ENCODE data around the gene OSMR.

Gene OSMR

DNA sequence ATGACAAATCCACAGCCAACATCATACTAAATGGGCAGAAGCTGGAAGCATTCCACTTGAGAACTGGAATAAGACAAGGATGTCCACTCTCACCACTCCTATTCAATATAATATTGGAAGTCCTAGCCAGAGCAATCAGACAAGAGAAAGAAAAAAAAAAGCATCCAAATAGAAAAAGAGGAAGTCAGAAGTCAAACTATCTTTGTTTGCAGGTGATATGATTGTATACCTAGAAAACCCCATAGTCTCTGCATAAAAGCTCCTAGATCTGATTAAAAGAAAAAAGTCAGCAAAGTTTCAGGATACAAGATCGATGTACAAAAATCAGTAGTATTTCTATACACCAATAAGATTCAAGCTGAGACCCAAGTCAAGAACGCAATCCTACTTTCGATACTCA lies 66.1 kb downstream of the OSMR start:
- no peak overlapping the region for H3K27ac ChIP-seq (ENCODE audit: low read depth, low read length)
- peaks cover 6% of the 10 kb centered on the region for H3K36me3 ChIP-seq (ENCODE audit: insufficient read depth, low read length)
- no peaks in the 10 kb centered on the region for H3K27me3 ChIP-seq (ENCODE audit: control insufficient read depth in 1 of 2, insufficient read depth in 2 of 2, low read length in 2 of 2)
- no peaks in the 10 kb centered on the region for H3K4me1 ChIP-seq (ENCODE audit: insufficient read depth, low read length)
- H3K9ac ChIP-seq (ENCODE audit: low read length): no peak overlapping the region
- no peaks in the 10 kb centered on the region for H3K9me3 ChIP-seq (ENCODE audit: low read length)
- no peak overlapping the region for H3K4me3 ChIP-seq (ENCODE audit: low read depth in 1 of 2, low read length in 2 of 2)

- Histone ChIP-seq H3K9ac (ENCODE audit: low read length) (no peak overlapping the region), H3K4me1 (ENCODE audit: insufficient read depth, low read length) (no peaks in the 10 kb centered on the region), H3K27ac (ENCODE audit: low read depth, low read length) (no peak overlapping the region), H3K27me3 (ENCODE audit: control insufficient read depth in 1 of 2, insufficient read depth in 2 of 2, low read length in 2 of 2) (no peaks in the 10 kb centered on the region), H3K36me3 (ENCODE audit: insufficient read depth, low read length) (peaks cover 18% of the 10 kb centered on the region), H3K9me3 (ENCODE audit: low read length) (no peaks in the 10 kb centered on the region), H3K4me3 (ENCODE audit: low read depth in 1 of 2, low read length in 2 of 2) (no peak overlapping the region)
Measured at GRCh38 chr5:38913714-38914113, 67.9 kb downstream of the OSMR start.

- Histone ChIP-seq H3K9ac (ENCODE audit: low read length) (no peak overlapping the region), H3K9me3 (ENCODE audit: low read length) (no peaks in the 10 kb centered on the region), H3K27me3 (ENCODE audit: control insufficient read depth in 1 of 2, insufficient read depth in 2 of 2, low read length in 2 of 2) (no peaks in the 10 kb centered on the region), H3K36me3 (ENCODE audit: insufficient read depth, low read length) (peaks cover 26% of the 10 kb centered on the region), H3K4me3 (ENCODE audit: low read depth in 1 of 2, low read length in 2 of 2) (no peak overlapping the region), H3K27ac (ENCODE audit: low read depth, low read length) (no peak overlapping the region), H3K4me1 (ENCODE audit: insufficient read depth, low read length) (no peaks in the 10 kb centered on the region)
Measured at GRCh38 chr5:38916802-38917201, 71.0 kb downstream of the OSMR start.

GRCh38 chr5:38921174-38921573 lies 75.4 kb downstream of the OSMR start:
- Histone ChIP-seq H3K27ac (ENCODE audit: low read depth, low read length) (no peak overlapping the region), H3K36me3 (ENCODE audit: insufficient read depth, low read length) (peaks cover 29% of the 10 kb centered on the region), H3K9ac (ENCODE audit: low read length) (no peak overlapping the region), H3K9me3 (ENCODE audit: low read length) (no peaks in the 10 kb centered on the region), H3K4me1 (ENCODE audit: insufficient read depth, low read length) (peaks cover 10% of the 10 kb centered on the region), H3K4me3 (ENCODE audit: low read depth in 1 of 2, low read length in 2 of 2) (no peak overlapping the region), H3K27me3 (ENCODE audit: control insufficient read depth in 1 of 2, insufficient read depth in 2 of 2, low read length in 2 of 2) (no peaks in the 10 kb centered on the region)

DNA sequence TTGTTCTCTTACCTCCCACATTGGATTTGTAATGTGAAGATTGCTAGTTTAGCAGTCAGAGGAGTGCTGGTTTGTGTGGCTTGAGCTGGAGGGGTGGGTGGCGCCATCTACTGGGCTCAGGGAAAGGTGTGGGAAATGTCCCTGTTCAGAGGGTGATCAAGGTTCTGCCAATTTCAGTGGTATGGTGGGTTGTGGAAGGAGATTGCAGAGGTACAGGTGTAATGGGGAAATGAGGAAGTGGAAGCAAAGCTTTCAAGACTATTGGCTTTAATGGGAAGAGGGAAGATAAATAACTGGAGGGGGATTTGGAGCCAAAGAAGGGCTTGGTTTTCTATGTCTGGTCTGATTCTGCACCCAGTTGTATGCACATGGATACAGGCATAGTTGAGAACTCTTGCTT lies 76.4 kb downstream of the OSMR start:
- no peak overlapping the region for H3K27ac ChIP-seq (ENCODE audit: low read depth, low read length)
- H3K9me3 ChIP-seq (ENCODE audit: low read length): no peaks in the 10 kb centered on the region
- H3K27me3 ChIP-seq (ENCODE audit: control insufficient read depth in 1 of 2, insufficient read depth in 2 of 2, low read length in 2 of 2): no peaks in the 10 kb centered on the region
- H3K4me1 ChIP-seq (ENCODE audit: insufficient read depth, low read length): peaks cover 10% of the 10 kb centered on the region
- no peak overlapping the region for H3K9ac ChIP-seq (ENCODE audit: low read length)
- no peak overlapping the region for H3K4me3 ChIP-seq (ENCODE audit: low read depth in 1 of 2, low read length in 2 of 2)
- H3K36me3 ChIP-seq (ENCODE audit: insufficient read depth, low read length): peaks cover 24% of the 10 kb centered on the region

- no peak overlapping the region for H3K9ac ChIP-seq (ENCODE audit: low read length)
- H3K36me3 ChIP-seq (ENCODE audit: insufficient read depth, low read length): peaks cover 9% of the 10 kb centered on the region
- no peak overlapping the region for H3K4me3 ChIP-seq (ENCODE audit: low read depth in 1 of 2, low read length in 2 of 2)
- H3K27me3 ChIP-seq (ENCODE audit: control insufficient read depth in 1 of 2, insufficient read depth in 2 of 2, low read length in 2 of 2): no peaks in the 10 kb centered on the region
- H3K4me1 ChIP-seq (ENCODE audit: insufficient read depth, low read length): peaks cover 10% of the 10 kb centered on the region
- H3K9me3 ChIP-seq (ENCODE audit: low read length): no peaks in the 10 kb centered on the region
- no peak overlapping the region for H3K27ac ChIP-seq (ENCODE audit: low read depth, low read length)
Measured at GRCh38 chr5:38923661-38924451, 78.0 kb downstream of the OSMR start.

DNA sequence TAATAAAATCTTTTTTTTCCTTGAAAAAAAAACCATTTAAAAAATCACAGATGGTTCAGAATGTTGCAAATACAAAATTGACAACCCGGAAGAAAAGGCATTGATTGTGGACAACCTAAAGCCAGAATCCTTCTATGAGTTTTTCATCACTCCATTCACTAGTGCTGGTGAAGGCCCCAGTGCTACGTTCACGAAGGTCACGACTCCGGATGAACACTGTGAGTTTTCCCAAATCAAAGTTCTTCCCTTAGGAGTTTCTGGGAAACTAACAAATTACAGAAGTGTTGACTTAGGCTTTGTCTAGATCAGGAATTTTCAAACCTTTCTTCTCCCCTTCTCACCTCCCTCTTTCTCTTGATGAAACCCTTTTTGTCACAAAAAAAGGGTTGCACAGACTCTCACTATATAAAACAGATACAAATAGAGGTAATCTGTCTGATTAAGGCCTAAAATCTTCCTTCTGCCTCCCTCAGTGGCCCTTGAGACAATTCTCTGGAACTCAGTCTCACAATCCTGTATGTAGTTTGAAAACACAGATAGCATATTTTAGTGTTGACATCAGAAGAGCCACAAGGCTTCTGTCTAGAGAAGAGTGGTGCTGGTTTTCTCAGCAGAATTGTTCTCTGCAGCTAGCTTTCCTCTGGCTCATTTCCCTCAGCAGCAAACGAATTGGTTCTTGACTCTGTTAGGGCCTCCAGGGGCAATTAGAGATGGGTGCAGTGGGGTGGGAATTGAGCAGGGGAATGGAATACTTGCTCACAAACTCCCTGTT lies 79.5 kb downstream of the OSMR start:
- Histone ChIP-seq H3K4me1 (ENCODE audit: insufficient read depth, low read length) (peaks cover 10% of the 10 kb centered on the region), H3K9ac (ENCODE audit: low read length) (no peak overlapping the region), H3K4me3 (ENCODE audit: low read depth in 1 of 2, low read length in 2 of 2) (no peak overlapping the region), H3K9me3 (ENCODE audit: low read length) (no peaks in the 10 kb centered on the region), H3K27me3 (ENCODE audit: control insufficient read depth in 1 of 2, insufficient read depth in 2 of 2, low read length in 2 of 2) (no peaks in the 10 kb centered on the region), H3K27ac (ENCODE audit: low read depth, low read length) (no peak overlapping the region), H3K36me3 (ENCODE audit: insufficient read depth, low read length) (peaks cover 3% of the 10 kb centered on the region)

DNA sequence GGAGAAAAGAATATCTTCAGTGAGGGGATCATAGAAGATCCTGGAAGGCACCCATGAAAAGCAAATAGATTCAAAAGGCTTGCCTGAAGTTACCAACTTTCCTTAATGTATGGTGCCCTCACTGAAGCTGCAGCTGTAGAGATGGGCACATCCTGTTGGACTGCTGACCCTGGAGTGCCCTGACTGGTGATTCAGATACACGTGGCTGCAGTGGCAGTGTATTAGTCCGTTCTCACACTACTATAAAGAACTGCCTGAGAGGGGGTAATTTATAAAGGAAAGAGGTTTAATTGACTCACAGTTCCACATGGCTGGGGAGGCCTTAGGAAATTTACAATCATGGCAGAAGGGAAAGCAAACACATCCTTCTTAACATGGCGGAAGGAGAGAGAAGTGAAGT lies 80.3 kb downstream of the OSMR start:
- no peaks in the 10 kb centered on the region for H3K9me3 ChIP-seq (ENCODE audit: low read length)
- H3K27ac ChIP-seq (ENCODE audit: low read depth, low read length): no peak overlapping the region
- peaks cover 10% of the 10 kb centered on the region for H3K4me1 ChIP-seq (ENCODE audit: insufficient read depth, low read length)
- H3K4me3 ChIP-seq (ENCODE audit: low read depth in 1 of 2, low read length in 2 of 2): no peak overlapping the region
- H3K36me3 ChIP-seq (ENCODE audit: insufficient read depth, low read length): peaks cover 3% of the 10 kb centered on the region
- H3K9ac ChIP-seq (ENCODE audit: low read length): no peak overlapping the region
- no peaks in the 10 kb centered on the region for H3K27me3 ChIP-seq (ENCODE audit: control insufficient read depth in 1 of 2, insufficient read depth in 2 of 2, low read length in 2 of 2)

DNA sequence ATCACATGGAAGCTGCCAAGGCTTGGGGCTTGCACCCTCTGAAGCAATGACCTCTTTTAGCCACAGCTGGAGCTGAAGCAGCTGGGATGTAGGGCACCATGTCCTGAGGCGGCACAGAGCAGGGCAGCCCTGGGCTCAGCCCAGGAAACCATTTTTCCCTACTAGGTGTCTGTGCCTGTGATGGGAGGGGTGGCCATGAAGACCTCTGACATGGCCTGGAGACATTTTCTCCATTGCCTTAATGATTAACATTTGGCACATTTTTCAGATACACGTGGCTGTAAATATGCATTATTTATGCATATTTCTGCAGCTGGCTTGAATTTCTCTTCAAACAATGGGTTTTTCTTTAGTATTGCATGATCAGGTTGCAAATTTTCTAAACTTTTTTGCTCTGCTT lies 81.7 kb downstream of the OSMR start:
- Histone ChIP-seq H3K27ac (ENCODE audit: low read depth, low read length) (no peak overlapping the region), H3K4me1 (ENCODE audit: insufficient read depth, low read length) (peaks cover 10% of the 10 kb centered on the region), H3K36me3 (ENCODE audit: insufficient read depth, low read length) (peaks cover 4% of the 10 kb centered on the region), H3K9ac (ENCODE audit: low read length) (no peak overlapping the region), H3K4me3 (ENCODE audit: low read depth in 1 of 2, low read length in 2 of 2) (no peak overlapping the region), H3K27me3 (ENCODE audit: control insufficient read depth in 1 of 2, insufficient read depth in 2 of 2, low read length in 2 of 2) (no peaks in the 10 kb centered on the region), H3K9me3 (ENCODE audit: low read length) (no peaks in the 10 kb centered on the region)

DNA sequence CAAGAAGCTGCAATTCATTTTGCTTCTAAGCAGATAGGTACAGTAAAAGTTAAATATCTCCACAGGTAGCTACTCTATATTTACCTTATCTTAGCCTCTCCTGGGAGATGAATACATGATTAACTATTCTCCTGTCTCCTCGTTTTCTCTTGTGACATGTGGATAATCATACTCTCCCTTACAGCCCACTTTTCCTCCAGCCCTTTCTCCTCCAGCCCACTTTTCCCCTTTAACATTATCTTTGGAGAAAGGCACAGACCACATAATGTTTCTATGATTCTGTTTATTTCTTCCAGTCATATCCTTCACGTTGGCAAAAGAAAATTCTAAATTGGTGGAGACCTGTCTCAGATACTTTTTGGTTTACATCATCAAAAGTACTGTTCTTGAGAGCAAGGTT lies 84.0 kb downstream of the OSMR start:
- Histone ChIP-seq H3K27ac (ENCODE audit: low read depth, low read length) (no peak overlapping the region), H3K9ac (ENCODE audit: low read length) (no peak overlapping the region), H3K4me1 (ENCODE audit: insufficient read depth, low read length) (no peaks in the 10 kb centered on the region), H3K9me3 (ENCODE audit: low read length) (no peaks in the 10 kb centered on the region), H3K36me3 (ENCODE audit: insufficient read depth, low read length) (peaks cover 20% of the 10 kb centered on the region), H3K4me3 (ENCODE audit: low read depth in 1 of 2, low read length in 2 of 2) (no peak overlapping the region), H3K27me3 (ENCODE audit: control insufficient read depth in 1 of 2, insufficient read depth in 2 of 2, low read length in 2 of 2) (no peaks in the 10 kb centered on the region)

GRCh38 chr5:38931731-38932130 lies 85.9 kb downstream of the OSMR start:
- Histone ChIP-seq H3K9ac (ENCODE audit: low read length) (no peak overlapping the region), H3K27me3 (ENCODE audit: control insufficient read depth in 1 of 2, insufficient read depth in 2 of 2, low read length in 2 of 2) (no peaks in the 10 kb centered on the region), H3K4me3 (ENCODE audit: low read depth in 1 of 2, low read length in 2 of 2) (no peak overlapping the region), H3K36me3 (ENCODE audit: insufficient read depth, low read length) (peaks cover 19% of the 10 kb centered on the region), H3K4me1 (ENCODE audit: insufficient read depth, low read length) (no peaks in the 10 kb centered on the region), H3K9me3 (ENCODE audit: low read length) (no peaks in the 10 kb centered on the region), H3K27ac (ENCODE audit: low read depth, low read length) (no peak overlapping the region)

All from muscle layer of colon (tissue), 2 donors.